Activated CD4-positive, alpha-beta memory T cell treated with anti-CD3 and anti-CD28 coated beads, Interleukin-2, amount 10 ng/mL, durations not matched to agents 7 days and 5 days (primary cell): ENCODE results near the gene MIPOL1. TPM values are rescaled to one million over a fixed set of nuclear protein-coding genes. Genes with fewer than 3 reads are reported as not detected.

Experiments
- CTCF ChIA-PET: fragments of 350-600 bp; sonication (Branson Sonifier 250); formaldehyde crosslinking; loops from one replicate; lab custom pipeline; 2021; ENCODE audit warnings: antibody characterized with exemption, inconsistent platforms; lab: Charles Lee
- POLR2A ChIA-PET: fragments of 350-600 bp; sonication (Branson Sonifier 250); formaldehyde crosslinking; loops from one replicate; lab custom pipeline; 2021; ENCODE audit warnings: antibody characterized with exemption; lab: Charles Lee
- DNase-seq: peaks from one replicate; pipeline ENCODE4 v3.0.0-alpha.2; 2020
- H3K27ac Mint-ChIP-seq: one replicate; pipeline ENCODE4 v1.8.0; 2021; ENCODE audit warnings: mild to moderate bottlenecking, mixed read lengths
- H3K27me3 Mint-ChIP-seq: one replicate; pipeline ENCODE4 v1.8.0; 2021; ENCODE audit warnings: mixed read lengths
- H3K36me3 Mint-ChIP-seq: one replicate; pipeline ENCODE4 v1.8.0; 2021; ENCODE audit warnings: low read depth, mixed read lengths
- H3K4me1 Mint-ChIP-seq: one replicate; pipeline ENCODE4 v1.8.0; 2021; ENCODE audit warnings: mixed read lengths
- H3K4me3 Mint-ChIP-seq: one replicate; pipeline ENCODE4 v1.8.0; 2021; ENCODE audit warnings: mild to moderate bottlenecking, mixed read lengths
- H3K9me3 Mint-ChIP-seq: one replicate; pipeline ENCODE4 v1.8.0; 2021; ENCODE audit warnings: mixed read lengths
- total RNA-seq, 2 experiments: library from RNA; stranded (reverse); gene quantifications; one replicate each; pipeline ENCODE4 v1.2.3, GENCODE V29; 2021

Gene MIPOL1
- total RNA-seq, 2 experiments from 2014 or later = 0.18 TPM; not detected in 1

GRCh38 chr14:37580146-37580545, 382.4 kb downstream of the MIPOL1 start:
- no peaks in the 10 kb centered on the region for H3K36me3 Mint-ChIP-seq

GRCh38 chr14:37583358-37584210, 385.8 kb downstream of the MIPOL1 start:
- no peak overlapping the region for H3K4me3 Mint-ChIP-seq
- DNase-seq = no peak
- H3K27me3 Mint-ChIP-seq = peaks cover 37% of the 10 kb centered on the region
- no peaks in the 10 kb centered on the region for H3K9me3 Mint-ChIP-seq
- POLR2A ChIA-PET = no interaction called here
- H3K27ac Mint-ChIP-seq = no peak overlapping the region
- no peaks in the 10 kb centered on the region for H3K4me1 Mint-ChIP-seq
- no peaks in the 10 kb centered on the region for H3K36me3 Mint-ChIP-seq
- CTCF ChIA-PET = no interaction called here

More at GRCh38 chr14:37580146-37580545, 382.4 kb downstream of the MIPOL1 start:
- CTCF ChIA-PET = no interaction called here
- POLR2A ChIA-PET = no interaction called here
- no peak for DNase-seq
- Mint-ChIP-seq H3K9me3 (no peaks in the 10 kb centered on the region), H3K4me3 (no peak overlapping the region), H3K4me1 (no peaks in the 10 kb centered on the region), H3K27me3 (peaks cover 11% of the 10 kb centered on the region), H3K27ac (no peak overlapping the region)

GRCh38 chr14:37584211-37585100, 386.7 kb downstream of the MIPOL1 start:
- Mint-ChIP-seq H3K27ac (no peak overlapping the region), H3K4me3 (no peak overlapping the region), H3K9me3 (no peaks in the 10 kb centered on the region), H3K36me3 (peaks cover 3% of the 10 kb centered on the region), H3K4me1 (no peaks in the 10 kb centered on the region), H3K27me3 (peaks cover 46% of the 10 kb centered on the region)
- ChIA-PET CTCF (no interaction called here), POLR2A (no interaction called here)
- no peak for DNase-seq

GRCh38 chr14:37585101-37585511, 387.4 kb downstream of the MIPOL1 start:
- Mint-ChIP-seq H3K4me1 (no peaks in the 10 kb centered on the region), H3K27ac (no peak overlapping the region), H3K36me3 (peaks cover 3% of the 10 kb centered on the region), H3K9me3 (no peaks in the 10 kb centered on the region), H3K27me3 (peaks cover 47% of the 10 kb centered on the region), H3K4me3 (no peak overlapping the region)
- ChIA-PET CTCF (no interaction called here), POLR2A (no interaction called here)
- no peak for DNase-seq

GRCh38 chr14:37585971-37586796, 388.4 kb downstream of the MIPOL1 start:
- CTCF ChIA-PET = no interaction called here
- peaks cover 58% of the 10 kb centered on the region for H3K27me3 Mint-ChIP-seq
- no peak overlapping the region for H3K4me3 Mint-ChIP-seq
- no peak for DNase-seq
- POLR2A ChIA-PET = no interaction called here
- H3K4me1 Mint-ChIP-seq = no peaks in the 10 kb centered on the region
- no peak overlapping the region for H3K27ac Mint-ChIP-seq
- no peaks in the 10 kb centered on the region for H3K9me3 Mint-ChIP-seq
- peaks cover 8% of the 10 kb centered on the region for H3K36me3 Mint-ChIP-seq

- H3K27ac Mint-ChIP-seq = no peak overlapping the region
- peaks cover 1% of the 10 kb centered on the region for H3K4me1 Mint-ChIP-seq
- DNase-seq = no peak
- ChIA-PET CTCF (no interaction called here), POLR2A (no interaction called here)
- peaks cover 60% of the 10 kb centered on the region for H3K27me3 Mint-ChIP-seq
- no peaks in the 10 kb centered on the region for H3K9me3 Mint-ChIP-seq
- H3K36me3 Mint-ChIP-seq = peaks cover 11% of the 10 kb centered on the region
- H3K4me3 Mint-ChIP-seq = no peak overlapping the region
Measured at GRCh38 chr14:37586797-37587130, 389.0 kb downstream of the MIPOL1 start.

- ChIA-PET CTCF (no interaction called here), POLR2A (no interaction called here)
- peaks cover 63% of the 10 kb centered on the region for H3K27me3 Mint-ChIP-seq
Measured at GRCh38 chr14:37587131-37587803, 389.5 kb downstream of the MIPOL1 start.

GRCh38 chr14:37587881-37588666, 390.3 kb downstream of the MIPOL1 start:
- CTCF ChIA-PET = no interaction called here
- no peak overlapping the region for H3K27ac Mint-ChIP-seq

More at GRCh38 chr14:37587131-37587803, 389.5 kb downstream of the MIPOL1 start:
- no peak overlapping the region for H3K4me3 Mint-ChIP-seq
- H3K9me3 Mint-ChIP-seq = no peaks in the 10 kb centered on the region
- no peak for DNase-seq
- peaks cover 11% of the 10 kb centered on the region for H3K36me3 Mint-ChIP-seq
- H3K27ac Mint-ChIP-seq = no peak overlapping the region
- H3K4me1 Mint-ChIP-seq = peaks cover 1% of the 10 kb centered on the region

GRCh38 chr14:37588667-37588955, 390.9 kb downstream of the MIPOL1 start:
- H3K4me1 Mint-ChIP-seq = peaks cover 1% of the 10 kb centered on the region
- H3K4me3 Mint-ChIP-seq = no peak overlapping the region
- peaks cover 69% of the 10 kb centered on the region for H3K27me3 Mint-ChIP-seq
- H3K9me3 Mint-ChIP-seq = no peaks in the 10 kb centered on the region
- peaks cover 11% of the 10 kb centered on the region for H3K36me3 Mint-ChIP-seq
- POLR2A ChIA-PET = no interaction called here
- CTCF ChIA-PET = no interaction called here
- DNase-seq = no peak
- no peak overlapping the region for H3K27ac Mint-ChIP-seq

More at GRCh38 chr14:37587881-37588666, 390.3 kb downstream of the MIPOL1 start:
- Mint-ChIP-seq H3K9me3 (no peaks in the 10 kb centered on the region), H3K4me3 (no peak overlapping the region), H3K27me3 (peaks cover 66% of the 10 kb centered on the region), H3K36me3 (peaks cover 11% of the 10 kb centered on the region), H3K4me1 (peaks cover 1% of the 10 kb centered on the region)
- no peak for DNase-seq
- POLR2A ChIA-PET = no interaction called here

- H3K4me1 Mint-ChIP-seq = peaks cover 4% of the 10 kb centered on the region
- H3K36me3 Mint-ChIP-seq = peaks cover 13% of the 10 kb centered on the region
- ChIA-PET POLR2A (no interaction called here), CTCF (no interaction called here)
- H3K27me3 Mint-ChIP-seq = peaks cover 75% of the 10 kb centered on the region
- no peak for DNase-seq
- no peak overlapping the region for H3K4me3 Mint-ChIP-seq
- H3K27ac Mint-ChIP-seq = no peak overlapping the region
- H3K9me3 Mint-ChIP-seq = no peaks in the 10 kb centered on the region
Measured at GRCh38 chr14:37588956-37589714, 391.4 kb downstream of the MIPOL1 start.

- Mint-ChIP-seq H3K4me3 (no peak overlapping the region), H3K36me3 (peaks cover 16% of the 10 kb centered on the region), H3K9me3 (no peaks in the 10 kb centered on the region), H3K4me1 (peaks cover 5% of the 10 kb centered on the region), H3K27ac (no peak overlapping the region), H3K27me3 (peaks cover 76% of the 10 kb centered on the region)
- POLR2A ChIA-PET = no interaction called here
- DNase-seq = no peak
- CTCF ChIA-PET = no interaction called here
Measured at GRCh38 chr14:37589715-37590427, 392.1 kb downstream of the MIPOL1 start.
